GM12864 (cell line): ENCODE data around the gene PRSS58.
A peak's percentile ranks its signal among the peaks of the same experiment; 100 is the strongest.

Experiments
- DNase-seq: peaks from one replicate; pipeline ENCODE4 v3.0.0-alpha.2; 2011; ENCODE audit warnings: low read depth
- H3K4me3 ChIP-seq: 2 replicates; pipeline ENCODE4 v1.5.1; 2011; ENCODE audit warnings: mild to moderate bottlenecking, low read depth, low read length, control low read depth
- CTCF ChIP-seq: IDR thresholded peaks from 2 replicates; pipeline ENCODE4 v1.5.1; 2011; ENCODE audit warnings: low read depth, mild to moderate bottlenecking, moderate library complexity, low read length, control low read depth, inconsistent platforms; ENCODE audit errors: missing control alignments

Gene PRSS58

GRCh38 chr7:142257958-142258357 lies at the start of gene PRSS58:
PRSS58 (minus strand) TSS chr7:142258058; CDS start chr7:142257707, 351 bp downstream.
- no peak for DNase-seq
- TF ChIP-seq CTCF = no peak
- H3K4me3 ChIP-seq = no peak within 1 kb of the TSS

- no peak for TF ChIP-seq CTCF
- H3K4me3 ChIP-seq = no peak overlapping the region
- DNase-seq = no peak
These were observed 49.5 kb upstream of the PRSS58 start for GRCh38 chr7:142307246-142307900.

- DNase-seq = no peak
- peak; percentile 50 for TF ChIP-seq CTCF
- no peak overlapping the region for H3K4me3 ChIP-seq
These were observed 45.8 kb upstream of the PRSS58 start for GRCh38 chr7:142303650-142304049.

- peak; percentile 72 for TF ChIP-seq CTCF
- DNase-seq = no peak
- H3K4me3 ChIP-seq = no peak overlapping the region
These were observed 44.2 kb upstream of the PRSS58 start for GRCh38 chr7:142301923-142302550.

- no peak for TF ChIP-seq CTCF
- no peak for DNase-seq
- H3K4me3 ChIP-seq = no peak overlapping the region
These were observed 43.4 kb upstream of the PRSS58 start for GRCh38 chr7:142301299-142301698.

GRCh38 chr7:142300689-142301088 lies 42.8 kb upstream of the PRSS58 start:
- H3K4me3 ChIP-seq = no peak overlapping the region
- TF ChIP-seq CTCF = peak; percentile 64
- no peak for DNase-seq
